PC-3 (cell line): ENCODE data around the gene PPIL1. TPM values are rescaled to one million over a fixed set of nuclear protein-coding genes. Genes with fewer than 3 reads are reported as not detected.

Experiments
- ATAC-seq: fragments of 200-7000 bp; cut with Tn5 transposase; 2 replicates; pipeline ENCODE4 v1.9.1; 2020; ENCODE audit warnings: mild to moderate bottlenecking, moderate library complexity
- BruUV-seq: library from RNA; stranded (reverse); fragments of 400-500 nt; replicated peaks from 2 replicates; lab custom pipeline; 2021; lab: Mats Ljungman, UMichigan
- CTCF ChIA-PET: fragments of 300-600 bp; sonication (Branson Sonifier 250); formaldehyde crosslinking; loops from one replicate; lab custom pipeline; 2022; ENCODE audit warnings: antibody characterized with exemption; lab: Charles Lee
- POLR2A ChIA-PET: fragments of 300-600 bp; sonication (Branson Sonifier 250); formaldehyde crosslinking; loops from one replicate; lab custom pipeline; 2022; ENCODE audit warnings: antibody characterized with exemption; ENCODE audit not compliant: unreplicated experiment; lab: Charles Lee
- DNase-seq: peaks from one replicate; pipeline ENCODE4 v3.0.0-alpha.2; 2015
- H2AFZ ChIP-seq: fragments of 300-600 bp; sonication (generic); 2 replicates; pipeline ENCODE4 v1.6.0; 2016; ENCODE audit warnings: antibody characterized with exemption, low read length
- H3F3A ChIP-seq: fragments of 300-600 bp; sonication (generic); one replicate; pipeline ENCODE4 v1.6.0; 2017; ENCODE audit warnings: antibody characterized with exemption, low read length, control low read depth, mild to moderate bottlenecking; ENCODE audit not compliant: unreplicated experiment
- H3K27ac ChIP-seq: fragments of 300-600 bp; sonication (generic); 2 replicates; pipeline ENCODE4 v1.5.1; 2016; ENCODE audit warnings: mild to moderate bottlenecking, low read length
- H3K27me3 ChIP-seq: fragments of 300-600 bp; sonication (generic); 2 replicates; pipeline ENCODE4 v1.6.1; 2016; ENCODE audit warnings: low read length, mixed read lengths
- H3K36me3 ChIP-seq: fragments of 300-600 bp; sonication (generic); 2 replicates; pipeline ENCODE4 v1.6.1; 2016; ENCODE audit warnings: low read depth, mixed run types, low read length, mixed read lengths
- H3K4me1 ChIP-seq: fragments of 300-600 bp; sonication (generic); 2 replicates; pipeline ENCODE4 v1.5.1; 2016; ENCODE audit warnings: low read length; ENCODE audit not compliant: insufficient read depth
- H3K4me2 ChIP-seq: fragments of 300-600 bp; sonication (generic); 2 replicates; pipeline ENCODE4 v1.6.0; 2016; ENCODE audit warnings: low read length
- H3K4me3 ChIP-seq: fragments of 300-600 bp; sonication (generic); 2 replicates; pipeline ENCODE4 v1.5.1; 2016; ENCODE audit warnings: mild to moderate bottlenecking, low read length, mixed read lengths
- H3K79me2 ChIP-seq: fragments of 300-600 bp; sonication (generic); 2 replicates; pipeline ENCODE4 v1.6.1; 2017; ENCODE audit warnings: low read length, mixed read lengths
- H3K9ac ChIP-seq: fragments of 300-600 bp; sonication (generic); 2 replicates; pipeline ENCODE4 v1.6.0; 2016; ENCODE audit warnings: mild to moderate bottlenecking, low read length
- H3K9me2 ChIP-seq: fragments of 300-600 bp; sonication (generic); replicated peaks from 2 replicates; pipeline ENCODE4 v1.6.1; 2016; ENCODE audit warnings: mixed run types, low read length, mixed read lengths
- H3K9me3 ChIP-seq: fragments of 300-600 bp; sonication (generic); 2 replicates; pipeline ENCODE4 v1.6.1; 2016; ENCODE audit warnings: low read length, mixed read lengths
- H4K20me1 ChIP-seq: fragments of 300-600 bp; sonication (generic); 2 replicates; pipeline ENCODE4 v1.6.1; 2016; ENCODE audit warnings: low read length, mixed read lengths
- CTCF ChIP-seq: fragments of 300-600 bp; sonication (generic); conservative IDR thresholded peaks from 2 replicates; pipeline ENCODE4 v1.5.1; 2017; ENCODE audit warnings: antibody characterized with exemption, low read depth, mild to moderate bottlenecking, low read length
- EZH2 ChIP-seq: fragments of 300-600 bp; sonication (generic); IDR thresholded peaks from one replicate; pipeline ENCODE4 v1.6.1; 2017; ENCODE audit warnings: antibody characterized with exemption, mild to moderate bottlenecking, low read length; ENCODE audit not compliant: unreplicated experiment
- EZH2phosphoT487 ChIP-seq: fragments of 300-600 bp; sonication (generic); IDR thresholded peaks from 2 replicates; pipeline ENCODE4 v1.6.1; 2018; ENCODE audit warnings: mild to moderate bottlenecking, antibody characterized with exemption, low read length, borderline replicate concordance
- intact Hi-C: fragments of 100-400 bp; cut with micrococcal nuclease; formaldehyde crosslinking; loops from 2 replicates; pipeline ENCODE4 v1.9.0; 2023
- total RNA-seq: library from RNA; depleted of rRNA; stranded (reverse); fragments of >200 nt; gene quantifications from 2 replicates; pipeline ENCODE4 v1.2.3, GENCODE V29; 2014

The PPIL1 gene
- total RNA-seq, 1 experiment from 2014 or later, result 39.9 TPM

- H3K27ac ChIP-seq, result no peak overlapping the region
- no peak overlapping the region for H2AFZ ChIP-seq
- peaks cover 5% of the 10 kb centered on the region; the same call in 1 of the 2 replicates for H3K4me1 ChIP-seq
- H4K20me1 ChIP-seq, result no peaks in the 10 kb centered on the region
- H3K9ac ChIP-seq, result no peak overlapping the region
- TF ChIP-seq EZH2, result no peak
- no peak; the same call in 1 of the 2 replicates for TF ChIP-seq CTCF
- TF ChIP-seq EZH2phosphoT487, result no peak
- no peak for DNase-seq
- H3K27me3 ChIP-seq, result peaks cover 21% of the 10 kb centered on the region
- ChIA-PET CTCF (no interaction called here), POLR2A (no interaction called here)
- no peaks in the 10 kb centered on the region for H3K79me2 ChIP-seq
- H3K9me3 ChIP-seq, result no peaks in the 10 kb centered on the region
- BruUV-seq, result no TSS peak
- intact Hi-C loops, result no loop called here
- no peaks in the 10 kb centered on the region for H3K9me2 ChIP-seq
- no peak overlapping the region for H3K4me3 ChIP-seq
- ATAC-seq, result no peak
- H3F3A ChIP-seq, result no peaks in the 10 kb centered on the region
- no peaks in the 10 kb centered on the region for H3K36me3 ChIP-seq
- no peak overlapping the region for H3K4me2 ChIP-seq
Observed at GRCh38 chr6:36836111-36837021, 38.2 kb downstream of the PPIL1 start.

- Histone ChIP-seq H3K9me2 (no peaks in the 10 kb centered on the region), H3K9me3 (no peaks in the 10 kb centered on the region), H3K27ac (no peak overlapping the region), H4K20me1 (no peaks in the 10 kb centered on the region), H2AFZ (no peak overlapping the region), H3K9ac (no peak overlapping the region), H3K4me3 (no peak overlapping the region), H3K36me3 (no peaks in the 10 kb centered on the region), H3K4me1 (no peaks in the 10 kb centered on the region), H3K4me2 (no peak overlapping the region), H3K27me3 (peaks cover 10% of the 10 kb centered on the region), H3F3A (no peaks in the 10 kb centered on the region), H3K79me2 (no peaks in the 10 kb centered on the region)
- CTCF ChIA-PET, result no interaction called here
- DNase-seq, result no peak
- intact Hi-C loops, result no loop called here
- ATAC-seq, result no peak
- TF ChIP-seq EZH2 (no peak), CTCF (no peak)
- BruUV-seq, result no TSS peak
- POLR2A ChIA-PET, result no interaction called here
Observed at GRCh38 chr6:36834576-36835341, 39.8 kb downstream of the PPIL1 start.
